MM.1S (cell line): ENCODE data around the gene NALCN.

Experiments used
- DNase-seq: peaks from one replicate; pipeline ENCODE4 v3.0.0-alpha.2; 2015
- H2AFZ ChIP-seq: fragments of 300-600 bp; sonication (generic); 2 replicates; pipeline ENCODE4 v1.6.0; 2016; ENCODE audit warnings: antibody characterized with exemption, low read length
- H3F3A ChIP-seq: fragments of 300-600 bp; sonication (generic); 2 replicates; pipeline ENCODE4 v1.6.1; 2016; ENCODE audit warnings: mild to moderate bottlenecking, antibody characterized with exemption, low read length, moderate library complexity, mixed read lengths; ENCODE audit not compliant: insufficient read depth
- H3K27ac ChIP-seq: fragments of 300-600 bp; sonication (generic); 2 replicates; pipeline ENCODE4 v1.5.1; 2016; ENCODE audit warnings: mild to moderate bottlenecking, low read length
- H3K27me3 ChIP-seq: fragments of 300-600 bp; sonication (generic); replicated peaks from 2 replicates; pipeline ENCODE4 v1.6.0; 2016; ENCODE audit warnings: low read length; ENCODE audit not compliant: insufficient read depth
- H3K36me3 ChIP-seq: fragments of 300-600 bp; sonication (generic); replicated peaks from 2 replicates; pipeline ENCODE4 v1.6.1; 2016; ENCODE audit warnings: mild to moderate bottlenecking, low read length, mixed read lengths; ENCODE audit not compliant: insufficient read depth
- H3K4me1 ChIP-seq: fragments of 300-600 bp; sonication (generic); 2 replicates; pipeline ENCODE4 v1.6.1; 2016; ENCODE audit warnings: low read length, mixed read lengths
- H3K4me2 ChIP-seq: fragments of 300-600 bp; sonication (generic); 2 replicates; pipeline ENCODE4 v1.6.0; 2016; ENCODE audit warnings: low read depth, low read length
- H3K4me3 ChIP-seq: fragments of 300-600 bp; sonication (generic); 2 replicates; pipeline ENCODE4 v1.5.1; 2016; ENCODE audit warnings: low read length, mixed read lengths
- H3K79me2 ChIP-seq: fragments of 300-600 bp; sonication (generic); 2 replicates; pipeline ENCODE4 v1.6.1; 2016; ENCODE audit warnings: mixed run types, low read length, mixed read lengths
- H3K9ac ChIP-seq: fragments of 300-600 bp; sonication (generic); 2 replicates; pipeline ENCODE4 v1.6.1; 2016; ENCODE audit warnings: low read length, mixed read lengths
- H3K9me2 ChIP-seq: fragments of 300-600 bp; sonication (generic); replicated peaks from 2 replicates; pipeline ENCODE4 v1.6.1; 2016; ENCODE audit warnings: mild to moderate bottlenecking, low read length, mixed read lengths; ENCODE audit not compliant: insufficient read depth
- H3K9me3 ChIP-seq: fragments of 300-600 bp; sonication (generic); replicated peaks from 2 replicates; pipeline ENCODE4 v1.6.1; 2016; ENCODE audit warnings: mild to moderate bottlenecking, low read length, mixed read lengths; ENCODE audit not compliant: insufficient read depth
- H4K20me1 ChIP-seq: fragments of 300-600 bp; sonication (generic); 2 replicates; pipeline ENCODE4 v1.6.1; 2016; ENCODE audit warnings: mild to moderate bottlenecking, low read length, moderate library complexity, mixed read lengths; ENCODE audit not compliant: insufficient read depth
- EZH2 ChIP-seq: fragments of 300-600 bp; sonication (generic); optimal IDR thresholded peaks from 2 replicates; pipeline ENCODE3; 2017; ENCODE audit warnings: low read depth, mild to moderate bottlenecking, antibody characterized with exemption, low read length, mixed read lengths
- EZH2phosphoT487 ChIP-seq: fragments of 300-600 bp; sonication (generic); IDR thresholded peaks from 2 replicates; pipeline ENCODE4 v1.6.1; 2018; ENCODE audit warnings: antibody characterized with exemption, low read length
- TF ChIP-seq, protein P1 (sequence below): fragments of 300-600 bp; sonication (generic); IDR thresholded peaks from 2 replicates; pipeline ENCODE4 v1.5.1; 2016; ENCODE audit warnings: antibody characterized with exemption, low read length, mixed read lengths

Gene NALCN

GRCh38 chr13:101127741-101128353, 288.5 kb downstream of the NALCN start:
- no peak overlapping the region for H3K27ac ChIP-seq
- H3K9ac ChIP-seq: no peak overlapping the region
- no peaks in the 10 kb centered on the region for H4K20me1 ChIP-seq
- no peak overlapping the region for H3K4me3 ChIP-seq
- no peaks in the 10 kb centered on the region for H3K27me3 ChIP-seq
- no peaks in the 10 kb centered on the region for H3K9me3 ChIP-seq
- no peaks in the 10 kb centered on the region for H3K79me2 ChIP-seq
- TF ChIP-seq EZH2 (no peak), EZH2phosphoT487 (no peak)
- TF ChIP-seq, protein P1, sequence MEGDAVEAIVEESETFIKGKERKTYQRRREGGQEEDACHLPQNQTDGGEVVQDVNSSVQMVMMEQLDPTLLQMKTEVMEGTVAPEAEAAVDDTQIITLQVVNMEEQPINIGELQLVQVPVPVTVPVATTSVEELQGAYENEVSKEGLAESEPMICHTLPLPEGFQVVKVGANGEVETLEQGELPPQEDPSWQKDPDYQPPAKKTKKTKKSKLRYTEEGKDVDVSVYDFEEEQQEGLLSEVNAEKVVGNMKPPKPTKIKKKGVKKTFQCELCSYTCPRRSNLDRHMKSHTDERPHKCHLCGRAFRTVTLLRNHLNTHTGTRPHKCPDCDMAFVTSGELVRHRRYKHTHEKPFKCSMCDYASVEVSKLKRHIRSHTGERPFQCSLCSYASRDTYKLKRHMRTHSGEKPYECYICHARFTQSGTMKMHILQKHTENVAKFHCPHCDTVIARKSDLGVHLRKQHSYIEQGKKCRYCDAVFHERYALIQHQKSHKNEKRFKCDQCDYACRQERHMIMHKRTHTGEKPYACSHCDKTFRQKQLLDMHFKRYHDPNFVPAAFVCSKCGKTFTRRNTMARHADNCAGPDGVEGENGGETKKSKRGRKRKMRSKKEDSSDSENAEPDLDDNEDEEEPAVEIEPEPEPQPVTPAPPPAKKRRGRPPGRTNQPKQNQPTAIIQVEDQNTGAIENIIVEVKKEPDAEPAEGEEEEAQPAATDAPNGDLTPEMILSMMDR: peak; percentile 81
- H3K4me1 ChIP-seq: no peaks in the 10 kb centered on the region
- no peaks in the 10 kb centered on the region for H3K9me2 ChIP-seq
- DNase-seq: peak; percentile 56
- no peaks in the 10 kb centered on the region for H3F3A ChIP-seq
- H2AFZ ChIP-seq: no peak overlapping the region
- no peak overlapping the region for H3K4me2 ChIP-seq
- H3K36me3 ChIP-seq: no peaks in the 10 kb centered on the region

DNA sequence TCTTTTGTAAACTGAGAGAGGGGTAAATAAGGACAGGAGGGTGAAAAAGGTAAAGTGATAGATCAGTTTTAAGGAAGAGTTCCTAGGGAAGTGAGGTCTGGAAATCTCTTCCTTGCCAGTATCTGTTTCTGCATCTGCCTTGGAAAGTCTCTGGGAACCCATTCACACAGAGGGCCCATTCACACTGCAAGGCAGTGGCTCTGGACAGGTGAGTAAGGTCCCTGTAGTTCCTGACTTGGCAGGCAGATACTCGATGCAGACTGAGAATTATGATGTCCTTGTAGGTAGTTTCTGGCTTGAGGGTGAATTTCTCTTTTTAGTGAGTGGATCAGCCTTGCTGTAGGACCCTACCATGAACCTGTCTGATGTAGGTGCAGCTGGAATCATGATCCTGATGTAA, 293.3 kb downstream of the NALCN start:
- no peaks in the 10 kb centered on the region for H3K9me2 ChIP-seq
- H3K4me1 ChIP-seq: no peaks in the 10 kb centered on the region
- no peak for TF ChIP-seq EZH2
- H3K79me2 ChIP-seq: no peaks in the 10 kb centered on the region
- DNase-seq: no peak
- no peaks in the 10 kb centered on the region for H3K9me3 ChIP-seq
- H3K4me2 ChIP-seq: no peak overlapping the region
- H3K36me3 ChIP-seq: no peaks in the 10 kb centered on the region
- no peaks in the 10 kb centered on the region for H3F3A ChIP-seq
- H3K9ac ChIP-seq: no peak overlapping the region
- H2AFZ ChIP-seq: no peak overlapping the region
- no peaks in the 10 kb centered on the region for H3K27me3 ChIP-seq
- H3K4me3 ChIP-seq: no peak overlapping the region
- H4K20me1 ChIP-seq: no peaks in the 10 kb centered on the region
- no peak overlapping the region for H3K27ac ChIP-seq

- no peaks in the 10 kb centered on the region for H4K20me1 ChIP-seq
- no peaks in the 10 kb centered on the region for H3K4me1 ChIP-seq
- no peak for DNase-seq
- no peaks in the 10 kb centered on the region for H3K9me2 ChIP-seq
- no peak overlapping the region for H3K4me3 ChIP-seq
- no peaks in the 10 kb centered on the region for H3K79me2 ChIP-seq
- H3K9ac ChIP-seq: no peak overlapping the region
- H3K9me3 ChIP-seq: no peaks in the 10 kb centered on the region
- no peaks in the 10 kb centered on the region for H3F3A ChIP-seq
- H3K4me2 ChIP-seq: no peak overlapping the region
- no peak for TF ChIP-seq EZH2
- no peak for TF ChIP-seq EZH2phosphoT487
- TF ChIP-seq, protein P1: no peak
- H3K27ac ChIP-seq: no peak overlapping the region
- no peaks in the 10 kb centered on the region for H3K27me3 ChIP-seq
- no peak overlapping the region for H2AFZ ChIP-seq
- H3K36me3 ChIP-seq: no peaks in the 10 kb centered on the region
Measured at GRCh38 chr13:101121608-101122007, 294.7 kb downstream of the NALCN start.

GRCh38 chr13:101120007-101120406, 296.3 kb downstream of the NALCN start:
- Histone ChIP-seq H3K9ac (no peak overlapping the region), H3K36me3 (no peaks in the 10 kb centered on the region), H3K9me3 (no peaks in the 10 kb centered on the region), H2AFZ (no peak overlapping the region), H3K79me2 (no peaks in the 10 kb centered on the region), H3K4me3 (no peak overlapping the region), H3K27me3 (no peaks in the 10 kb centered on the region), H3K4me1 (no peaks in the 10 kb centered on the region), H3K9me2 (no peaks in the 10 kb centered on the region), H3K4me2 (no peak overlapping the region), H3F3A (no peaks in the 10 kb centered on the region), H4K20me1 (no peaks in the 10 kb centered on the region), H3K27ac (no peak overlapping the region)
- TF ChIP-seq EZH2phosphoT487 (no peak), EZH2 (no peak)
- TF ChIP-seq, protein P1: no peak
- no peak for DNase-seq
